HG03095 (cell line): ENCODE data around the gene POLD4.

ENCODE experiments used
- ATAC-seq: cut with Tn5 transposase; IDR thresholded peaks from one replicate; pipeline ENCODE4 v1.9.1; 2021; ENCODE audit warnings: moderate library complexity; ENCODE audit not compliant: unreplicated experiment

The POLD4 gene

DNA sequence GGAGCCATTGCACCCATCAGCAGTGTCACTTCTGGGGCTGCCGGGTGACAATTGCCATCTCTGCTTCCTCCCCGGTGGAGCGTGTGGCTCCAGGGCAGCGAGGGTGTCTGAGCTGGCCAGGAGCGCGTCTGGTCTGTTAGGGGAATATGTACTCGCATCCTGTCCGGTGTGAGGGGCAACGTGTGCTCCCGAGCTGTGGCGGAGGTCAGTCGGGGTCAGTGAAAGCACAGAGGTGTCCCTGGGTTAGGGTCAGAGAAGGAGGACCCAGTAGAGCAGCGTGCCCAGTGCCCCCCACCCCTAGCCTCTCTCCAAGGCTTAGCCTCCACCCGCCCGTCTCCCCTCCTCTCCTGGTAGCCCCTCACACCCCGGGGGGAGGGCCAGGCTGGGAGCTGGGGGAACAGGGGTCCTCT, 18.6 kb upstream of the POLD4 start:
- no peak for ATAC-seq

- no peak for ATAC-seq
Measured at GRCh38 chr11:67371189-67371910, 18.0 kb upstream of the POLD4 start.

- no peak for ATAC-seq
Measured at GRCh38 chr11:67370351-67371076, 17.2 kb upstream of the POLD4 start.

DNA sequence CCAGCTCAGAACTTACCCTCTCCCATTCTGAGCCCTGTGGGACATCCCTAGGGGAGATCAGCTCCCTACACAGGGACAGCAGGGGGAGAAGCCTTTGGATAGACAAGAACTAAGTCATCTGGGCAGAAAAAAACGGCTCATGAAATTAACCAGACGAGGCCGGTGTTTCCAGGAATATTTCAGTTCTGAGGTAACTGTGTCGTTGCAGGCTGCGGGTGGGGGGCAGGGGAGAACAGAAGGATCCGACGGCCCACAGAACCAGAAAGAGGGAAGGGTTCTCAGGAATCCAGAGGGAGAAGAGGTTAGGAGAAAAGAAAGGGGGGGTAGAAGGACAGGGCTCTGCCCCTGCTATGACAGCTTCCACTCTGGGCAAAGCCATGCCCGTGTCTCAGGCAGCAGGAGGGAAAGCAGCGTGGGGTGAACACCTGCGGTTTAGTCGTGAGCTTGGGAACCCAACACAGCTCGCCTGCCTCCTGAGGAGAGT, 16.5 kb upstream of the POLD4 start:
- no peak for ATAC-seq

DNA sequence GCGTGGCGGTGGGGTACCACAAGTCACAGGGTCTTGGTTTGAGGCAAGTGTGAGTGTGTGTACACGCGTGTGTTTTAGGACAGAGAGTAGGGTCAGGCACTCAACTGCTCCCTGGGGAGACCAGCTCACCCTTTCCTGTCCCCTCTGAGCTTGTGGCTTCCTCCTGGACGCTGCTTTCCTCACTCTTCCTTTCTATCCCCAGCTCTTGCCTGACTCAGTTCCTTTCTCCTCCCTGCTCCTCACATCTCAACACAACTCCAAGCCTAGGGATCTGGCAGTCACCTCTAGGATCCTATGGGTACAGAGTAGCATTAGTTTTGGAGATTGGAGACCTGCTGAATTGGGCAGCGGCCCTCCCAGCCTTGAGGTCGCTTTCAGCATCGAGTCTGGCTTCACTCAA, 15.9 kb upstream of the POLD4 start:
- ATAC-seq = no peak

- no peak for ATAC-seq
Measured at GRCh38 chr11:67368621-67369020, 15.3 kb upstream of the POLD4 start.

DNA sequence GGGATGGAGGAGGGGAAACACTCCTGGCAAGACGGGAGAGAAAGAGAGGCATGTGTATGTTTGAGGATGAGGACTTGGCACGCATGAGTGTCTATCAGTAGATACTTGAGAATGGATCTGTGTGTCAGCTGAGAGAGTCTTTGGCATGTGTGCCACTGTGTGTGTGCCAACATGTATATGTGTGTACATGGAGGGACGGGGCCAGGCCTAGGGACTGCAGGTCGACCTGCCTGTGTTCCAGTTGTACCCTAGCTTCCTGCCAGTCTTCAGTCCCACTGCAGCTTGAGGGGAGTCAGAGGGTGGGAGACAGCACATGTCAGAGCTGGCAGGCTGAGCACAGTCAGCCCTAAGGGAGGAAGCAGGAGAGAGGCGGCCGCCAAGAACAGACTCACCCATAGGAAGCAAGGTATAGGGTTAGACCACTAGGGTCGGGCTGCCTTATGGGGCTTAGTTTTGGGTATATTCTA, 14.4 kb upstream of the POLD4 start:
- ATAC-seq = no peak

GRCh38 chr11:67366961-67367760, 13.8 kb upstream of the POLD4 start:
- ATAC-seq = no peak

DNA sequence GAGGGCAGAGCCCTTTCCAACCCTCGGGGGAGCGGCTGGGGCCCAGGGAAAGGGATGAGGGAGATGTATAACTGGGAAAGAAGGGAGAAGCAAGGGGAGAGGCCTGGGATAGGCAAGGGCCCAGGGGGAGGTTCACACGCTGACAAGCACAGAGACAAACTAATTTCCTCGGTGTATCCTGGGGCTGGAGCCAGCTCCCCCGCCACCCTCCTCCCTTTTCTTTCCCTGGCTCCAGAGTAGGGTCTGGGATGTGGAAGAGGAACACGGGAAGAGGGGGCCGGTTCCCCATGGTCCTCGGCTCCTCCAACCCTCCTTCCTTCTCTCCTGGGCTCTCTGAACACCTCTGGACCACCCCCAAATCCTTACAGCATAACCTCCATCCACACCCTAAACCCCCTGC, 13.2 kb upstream of the POLD4 start:
- no peak for ATAC-seq

DNA sequence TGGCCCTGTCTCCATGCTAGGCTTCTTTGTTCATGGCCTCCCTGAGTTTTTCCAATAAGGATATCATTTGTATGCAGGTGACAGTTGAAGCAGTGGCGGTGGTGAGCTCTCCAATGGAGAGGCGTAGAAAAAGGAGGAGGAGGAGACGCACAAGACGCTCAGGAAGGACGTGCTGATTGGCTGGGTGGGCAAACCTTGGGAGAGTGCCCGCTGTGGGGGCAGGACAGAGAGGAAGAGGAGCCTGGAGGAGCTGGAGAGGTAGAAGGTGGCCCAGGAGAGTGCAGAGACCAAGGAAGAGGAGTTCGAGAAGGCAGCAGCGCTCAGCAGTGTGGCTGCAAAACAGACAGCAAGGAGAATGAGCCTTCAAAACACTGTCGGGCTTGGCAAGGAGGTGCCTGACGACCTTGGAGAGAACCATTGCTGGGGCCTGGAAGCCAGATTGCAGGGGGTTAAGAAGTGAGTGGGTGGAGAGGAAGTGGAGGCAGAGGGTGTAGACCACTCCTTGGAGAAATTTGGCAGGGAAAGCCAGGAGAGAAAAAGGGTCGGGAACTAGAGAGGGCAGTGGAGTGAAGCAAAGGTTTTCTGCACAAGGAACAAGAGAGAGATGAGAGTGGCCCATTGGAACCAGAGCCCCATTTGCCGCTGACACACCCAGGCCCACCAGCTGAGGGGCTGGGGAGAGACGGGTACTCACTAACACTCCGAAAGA, 12.5 kb upstream of the POLD4 start:
- no peak for ATAC-seq

- no peak for ATAC-seq
Measured at GRCh38 chr11:67364783-67365722, 11.7 kb upstream of the POLD4 start.

DNA sequence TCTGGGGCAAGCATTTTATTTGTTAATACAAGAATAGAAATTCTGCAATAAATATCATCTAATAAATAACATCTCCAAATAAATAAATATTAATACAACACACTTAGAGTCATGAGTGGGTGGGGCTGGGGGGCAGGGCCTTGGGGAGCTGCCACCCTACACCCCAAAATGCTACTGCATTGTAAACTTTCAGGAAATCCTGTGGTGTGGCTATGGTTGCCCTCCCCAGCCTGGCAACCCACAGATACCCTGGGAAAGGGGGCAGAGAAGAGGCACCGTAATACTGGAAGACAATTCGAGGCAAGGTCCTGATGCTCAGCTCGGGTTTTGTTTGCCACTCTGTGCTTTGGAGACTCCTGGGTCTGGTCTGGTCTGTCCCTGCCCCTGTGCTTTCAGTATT, 10.8 kb upstream of the POLD4 start:
- no peak for ATAC-seq

- no peak for ATAC-seq
Measured at GRCh38 chr11:67357831-67358670, 4.7 kb upstream of the POLD4 start.

GRCh38 chr11:67356864-67357561, 3.7 kb upstream of the POLD4 start:
- no peak for ATAC-seq

- ATAC-seq = no peak
Measured at GRCh38 chr11:67356387-67356863, 3.1 kb upstream of the POLD4 start.

- no peak for ATAC-seq
Measured at GRCh38 chr11:67355794-67356386, 2.5 kb upstream of the POLD4 start.

- no peak for ATAC-seq
Measured at GRCh38 chr11:67355023-67355793, 1.9 kb upstream of the POLD4 start.
